HTR-8/SVneo (cell line): ENCODE results near the gene CDK1.
"Not testable (repeated sequence)": the region's sequence is repeated elsewhere in the genome, so short reads cannot be mapped to it uniquely, and the experiment has no call there.

Experiments used
- DNase-seq: peaks from one replicate; pipeline ENCODE4 v3.0.0; 2011; ENCODE audit warnings: low spot score, mixed read lengths; ENCODE audit not compliant: insufficient read length
- FAIRE-seq: peaks from 2 replicates; lab custom pipeline; 2011; peaks lifted over from hg19 to GRCh38; lab: Jason Lieb, UNC

CDK1 gene

DNA sequence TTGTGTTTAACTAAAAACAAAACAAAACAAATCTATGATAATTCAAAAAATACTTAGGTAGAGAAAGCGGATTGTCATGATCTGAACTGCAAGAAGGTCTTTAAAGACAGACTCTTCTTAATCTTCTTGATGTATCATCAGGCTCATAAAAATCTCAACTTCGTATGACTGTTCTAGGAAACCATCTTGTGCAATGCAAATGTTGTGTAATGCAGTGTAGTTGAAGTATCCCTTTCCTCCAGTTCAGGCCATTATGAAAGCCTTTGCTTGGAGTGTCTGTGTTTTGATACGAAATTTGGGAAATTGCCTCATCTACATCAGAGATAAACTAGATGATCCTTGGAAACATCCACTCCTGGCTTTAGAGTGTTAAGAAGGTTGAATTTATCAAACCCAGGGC is 30.9 kb downstream of the CDK1 start:
- FAIRE-seq (no peak), DNase-seq (no peak)

DNA sequence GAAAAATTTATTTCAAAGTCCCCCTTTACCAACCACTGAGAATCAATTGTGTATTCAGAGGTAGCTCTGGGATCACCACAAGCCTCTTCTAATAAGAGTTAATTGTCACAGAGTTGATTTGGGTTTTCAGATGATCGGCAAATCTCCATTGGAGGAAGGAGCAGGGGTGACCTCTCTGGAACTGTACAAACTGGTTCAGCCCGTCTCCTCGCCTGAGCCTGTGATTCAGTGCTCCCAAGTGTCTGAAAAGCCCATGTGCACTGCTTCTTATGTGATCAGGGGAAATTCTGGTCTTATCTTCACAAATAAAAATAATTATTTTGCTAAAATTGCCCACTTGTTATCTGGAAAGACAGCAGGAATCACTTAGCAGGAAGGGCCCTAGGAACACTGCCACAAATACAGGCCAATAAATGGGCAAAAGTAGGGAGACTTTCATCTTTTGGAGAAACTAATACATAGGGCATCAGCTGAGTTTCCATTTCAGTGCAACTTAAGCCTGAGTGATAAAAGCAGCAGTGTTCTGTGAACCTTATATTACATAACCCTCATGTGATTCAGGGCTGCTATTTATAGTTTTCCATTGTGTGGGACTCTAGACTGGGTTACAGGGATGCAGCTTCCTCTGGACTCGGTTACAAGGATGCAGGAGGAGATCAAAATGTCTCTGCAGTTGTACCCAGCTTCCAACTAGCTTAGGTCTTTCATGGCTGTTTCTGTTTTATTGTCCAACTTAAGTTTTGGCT is 32.3 kb downstream of the CDK1 start:
- no peak for DNase-seq
- no peak for FAIRE-seq

DNA sequence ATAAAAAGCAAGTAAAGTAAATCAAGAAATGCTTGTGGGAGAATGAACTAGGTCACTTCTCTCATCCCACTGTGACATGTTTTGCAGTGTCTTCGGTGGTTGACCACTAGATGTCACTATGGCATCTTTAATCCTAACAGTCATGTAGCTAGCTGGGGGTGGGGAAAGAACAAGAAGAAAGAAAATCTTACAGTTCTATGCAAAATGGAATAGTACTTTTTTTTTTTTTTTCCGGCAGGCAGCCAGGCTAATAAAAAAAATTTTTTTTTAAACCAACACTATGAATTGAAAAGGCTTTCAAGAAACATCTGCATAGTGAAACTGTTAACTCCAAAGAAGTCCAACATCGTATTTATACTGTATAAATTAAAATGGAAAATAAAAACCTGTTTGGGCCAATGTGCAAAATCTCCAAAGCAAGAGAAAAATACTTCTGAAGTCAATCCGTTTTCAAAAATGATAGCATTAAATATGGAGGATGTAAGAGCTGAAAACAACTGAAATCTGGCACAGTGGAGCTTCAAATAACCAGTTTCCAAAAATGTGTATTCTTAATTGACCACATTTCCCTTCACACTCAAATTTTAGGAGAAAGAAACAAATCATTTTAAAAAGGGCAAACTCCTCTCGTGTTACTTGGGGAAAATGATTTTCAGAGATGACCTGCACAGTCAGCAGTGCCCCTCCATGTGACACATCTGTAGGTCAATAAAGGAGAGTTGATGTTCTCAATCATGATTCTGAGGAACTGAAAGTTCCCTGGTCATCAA is 38.5 kb downstream of the CDK1 start:
- FAIRE-seq = no peak
- peak; percentile 75 for DNase-seq

DNA sequence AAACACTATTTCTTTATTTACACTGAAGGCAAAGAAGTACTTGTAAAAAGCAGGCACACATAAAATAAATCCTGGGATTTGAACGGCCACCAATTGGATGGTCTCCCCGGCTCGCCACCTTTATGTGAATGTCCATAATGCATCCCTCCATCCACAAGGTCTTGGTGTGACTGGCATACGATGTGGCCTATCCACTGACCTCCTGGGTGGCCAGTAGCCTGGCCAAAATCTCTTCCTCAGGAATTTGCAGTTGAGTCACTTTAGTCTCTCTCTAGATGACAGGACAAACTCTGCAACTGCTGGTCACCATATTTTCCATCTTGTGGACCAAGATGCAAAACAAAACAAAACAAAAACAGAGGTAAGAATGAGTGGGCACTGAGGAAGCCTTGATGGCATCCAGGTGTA is 39.1 kb downstream of the CDK1 start:
- FAIRE-seq (no peak), DNase-seq (no peak)

DNA sequence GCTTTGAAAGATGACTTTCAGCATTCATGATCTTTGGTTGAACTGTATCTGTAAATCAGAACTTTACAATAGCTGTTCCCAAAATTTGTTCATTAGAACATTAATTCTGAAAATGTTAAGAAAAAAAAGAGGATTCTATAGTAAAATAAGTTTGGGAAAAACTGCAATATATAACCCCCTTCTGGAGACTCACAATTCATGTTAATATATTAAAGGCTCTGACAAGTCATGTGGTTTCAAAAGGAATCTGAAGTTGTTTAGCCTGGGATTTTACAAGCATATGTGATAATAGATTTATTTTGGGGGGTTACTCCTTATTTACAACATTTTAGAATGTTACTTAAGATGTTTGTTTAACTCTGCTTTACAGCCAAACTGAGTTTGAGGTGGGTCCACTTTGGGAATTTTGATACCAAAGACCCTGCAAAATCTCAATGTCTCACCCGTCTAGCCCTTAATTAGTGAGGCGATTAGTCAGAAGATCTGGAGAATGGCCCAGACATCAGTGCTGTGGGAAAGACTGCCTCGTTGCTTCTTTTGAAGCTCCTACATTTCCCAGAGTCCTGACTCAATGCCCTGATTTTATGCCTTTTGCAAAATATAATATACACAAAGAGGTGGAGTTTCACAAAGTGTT is 40.0 kb downstream of the CDK1 start:
- FAIRE-seq = no peak

DNA sequence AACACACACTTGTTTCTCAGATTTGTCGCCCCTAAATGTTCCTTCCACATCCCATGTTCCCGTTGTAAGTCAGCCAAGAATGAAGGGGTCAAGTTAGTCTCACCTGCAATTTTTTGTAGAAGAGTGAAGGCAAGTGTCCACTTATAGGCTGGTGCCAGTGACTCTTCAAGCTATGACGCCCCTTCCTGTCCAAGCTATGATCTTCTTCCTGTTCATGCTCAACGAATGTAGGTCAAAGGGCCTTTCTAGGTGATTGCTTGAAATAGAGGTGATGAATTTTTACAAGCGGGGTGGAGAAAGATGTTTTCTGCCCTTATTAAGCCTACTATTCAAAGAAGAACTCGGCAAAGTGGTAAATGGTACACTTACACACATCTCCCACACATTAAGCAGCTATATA is 41.0 kb downstream of the CDK1 start:
- FAIRE-seq (no peak), DNase-seq (no peak)

More for the DNA sequence above, 40.0 kb downstream of the CDK1 start:
- DNase-seq = no peak

DNA sequence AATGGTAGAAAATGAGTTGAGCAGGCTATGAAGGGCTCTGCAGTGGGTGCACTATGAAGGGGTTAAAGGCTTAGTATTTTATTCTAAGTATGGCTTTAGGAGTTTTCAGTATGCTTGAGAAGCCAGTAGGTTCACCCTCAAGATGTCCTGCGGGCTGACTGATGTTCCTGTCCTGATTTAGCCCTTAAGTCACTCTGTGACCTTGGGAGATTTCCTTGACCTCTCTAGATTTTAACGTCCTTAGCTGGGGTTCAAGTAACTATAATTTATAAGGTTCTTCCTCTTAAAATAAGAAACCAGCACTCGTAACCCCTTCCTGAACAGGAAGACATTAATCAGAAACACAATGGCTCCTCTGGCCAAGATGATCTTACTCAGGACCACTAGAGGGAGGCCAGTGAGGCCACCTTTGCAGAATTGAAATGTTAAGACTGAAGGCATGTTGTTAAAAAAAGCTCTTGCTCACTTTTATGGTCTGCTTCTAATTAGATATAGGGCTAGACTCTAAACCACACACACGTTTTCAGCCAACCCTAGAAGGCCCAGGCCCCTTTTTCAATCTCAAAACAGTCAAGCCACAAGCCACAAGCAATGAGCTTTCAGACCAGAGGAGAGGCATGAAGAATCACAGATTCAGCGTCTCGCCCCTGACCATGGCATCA is 41.9 kb downstream of the CDK1 start:
- no peak for DNase-seq
- FAIRE-seq = no peak

DNA sequence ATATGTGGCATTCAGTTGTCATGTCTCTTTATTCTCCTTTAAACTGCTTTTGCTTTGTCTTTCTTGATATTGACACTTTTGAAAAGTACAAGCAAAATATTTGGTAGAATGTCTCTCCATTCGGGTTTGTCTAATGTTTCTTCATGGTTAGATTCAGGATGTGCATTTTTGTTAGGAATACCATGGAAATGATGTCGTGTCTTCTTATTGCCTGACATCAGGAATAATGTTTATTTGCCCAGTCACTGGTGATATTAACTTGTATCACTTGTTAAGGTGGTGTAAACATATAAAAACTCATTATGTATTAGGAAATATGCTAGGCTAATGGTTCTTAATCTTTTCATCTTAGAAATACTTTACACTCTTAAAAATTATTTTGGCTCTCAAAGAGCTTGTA is 43.4 kb downstream of the CDK1 start:
- DNase-seq (no peak), FAIRE-seq (no peak)

DNA sequence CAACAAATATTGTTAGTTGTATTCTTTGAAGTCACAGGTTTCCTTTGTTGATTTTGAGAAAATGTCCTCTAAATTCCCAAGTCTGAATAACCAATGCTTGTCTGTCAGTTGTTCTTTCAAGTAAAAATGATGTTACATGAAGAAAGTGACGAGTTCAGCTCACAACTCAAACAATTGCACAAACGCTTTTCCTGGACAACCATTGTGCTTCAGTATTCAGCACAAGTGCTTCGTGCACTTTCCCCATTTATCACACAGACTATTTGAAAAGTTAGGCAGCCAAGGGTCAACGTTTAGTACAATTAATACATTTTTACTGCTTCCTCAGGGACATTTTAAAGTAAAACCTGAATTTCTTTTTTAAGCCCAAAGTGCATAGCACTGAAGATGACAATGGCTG is 44.5 kb downstream of the CDK1 start:
- FAIRE-seq = no peak

DNA sequence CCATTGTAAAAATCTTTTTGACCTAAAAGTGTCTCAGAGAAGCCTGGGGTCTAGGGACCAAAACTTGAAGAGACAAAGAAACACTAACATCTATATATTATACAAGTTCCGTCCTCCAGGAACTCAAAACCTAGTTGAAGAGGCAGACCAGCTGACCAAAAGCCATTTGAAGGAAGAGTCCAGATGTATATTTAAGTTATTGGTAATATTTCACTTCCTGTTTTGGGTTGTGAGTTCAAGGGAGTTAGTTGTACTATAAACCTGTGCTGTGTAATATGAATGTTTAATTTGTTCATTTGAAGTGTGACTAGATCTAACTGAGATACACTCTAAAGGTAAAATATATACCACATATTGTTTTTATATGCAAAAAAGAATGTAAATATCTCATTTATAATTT is 45.0 kb downstream of the CDK1 start:
- no peak for DNase-seq

More for the DNA sequence above, 44.5 kb downstream of the CDK1 start:
- DNase-seq = no peak

DNA sequence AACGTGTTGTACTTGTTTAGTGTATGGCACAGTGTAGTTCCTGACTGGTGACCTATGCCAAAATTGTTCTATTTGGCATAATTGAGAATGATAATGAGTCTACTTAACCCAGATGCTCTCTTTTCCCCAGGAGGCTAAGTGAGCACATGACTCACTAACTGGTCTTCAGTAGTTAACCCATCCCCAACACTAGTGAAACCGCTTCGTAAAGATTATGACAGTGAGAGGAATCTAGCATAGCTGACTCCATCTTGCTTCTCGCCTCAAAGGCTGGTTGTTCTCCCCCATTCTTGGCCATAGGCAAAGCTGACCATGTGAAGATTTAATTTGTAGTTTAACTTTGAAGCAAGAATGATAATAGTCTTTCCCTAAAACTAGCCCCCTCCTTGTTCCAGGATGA is 47.2 kb downstream of the CDK1 start:
- no peak for DNase-seq
- FAIRE-seq = no peak

More for the DNA sequence above, 45.0 kb downstream of the CDK1 start:
- FAIRE-seq = no peak

DNA sequence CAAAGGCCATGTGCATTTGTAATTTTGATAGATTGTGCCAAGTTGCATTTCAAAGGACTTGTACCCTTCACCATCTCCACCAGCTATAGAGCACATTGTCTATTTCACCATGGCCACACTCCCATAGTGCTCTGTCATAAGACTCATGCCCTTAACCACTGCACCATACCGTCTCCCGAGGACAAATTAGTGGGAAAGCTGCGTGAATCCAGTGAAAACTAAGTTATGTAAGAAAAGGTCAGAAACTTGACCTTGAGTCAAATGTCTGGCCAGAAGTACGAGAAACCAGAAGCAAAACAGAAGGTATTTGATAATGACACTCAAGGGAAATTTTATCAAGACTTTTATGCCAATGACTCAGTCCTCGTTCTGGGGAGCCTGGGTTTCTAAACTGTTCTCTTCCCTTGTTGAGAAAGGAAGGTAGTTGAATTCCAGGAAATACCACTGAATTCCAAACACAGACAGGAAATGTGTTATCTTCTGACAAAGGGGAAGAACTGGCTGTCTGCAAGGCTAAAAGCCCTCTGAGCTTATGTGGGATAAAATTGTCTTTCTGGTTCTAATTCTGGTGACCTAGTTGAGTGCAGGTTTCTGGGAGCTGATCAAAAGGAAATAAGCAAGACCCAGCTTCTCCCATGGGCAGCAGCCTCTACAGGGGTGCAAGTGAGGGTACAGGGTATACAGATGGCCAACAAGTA is 49.7 kb downstream of the CDK1 start:
- FAIRE-seq = no peak
- DNase-seq = peak; percentile 50

DNA sequence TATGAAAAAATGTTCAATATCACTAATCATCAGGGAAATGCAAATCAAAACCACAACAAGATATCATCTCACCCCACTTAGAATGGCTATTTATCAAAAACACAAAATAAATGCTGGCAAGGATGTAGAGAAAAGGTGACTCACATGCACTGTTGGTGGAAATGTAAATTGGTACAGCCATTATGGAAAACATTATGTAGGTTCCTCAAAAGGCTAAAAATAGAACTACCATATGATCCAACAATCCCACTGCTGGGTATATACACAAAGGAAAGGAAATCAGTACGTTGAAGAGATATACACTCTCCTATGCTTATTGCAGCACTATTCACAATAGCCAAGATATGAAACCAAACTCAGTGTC is 50.2 kb downstream of the CDK1 start:
- FAIRE-seq (peak; percentile 20), DNase-seq (no peak)

DNA sequence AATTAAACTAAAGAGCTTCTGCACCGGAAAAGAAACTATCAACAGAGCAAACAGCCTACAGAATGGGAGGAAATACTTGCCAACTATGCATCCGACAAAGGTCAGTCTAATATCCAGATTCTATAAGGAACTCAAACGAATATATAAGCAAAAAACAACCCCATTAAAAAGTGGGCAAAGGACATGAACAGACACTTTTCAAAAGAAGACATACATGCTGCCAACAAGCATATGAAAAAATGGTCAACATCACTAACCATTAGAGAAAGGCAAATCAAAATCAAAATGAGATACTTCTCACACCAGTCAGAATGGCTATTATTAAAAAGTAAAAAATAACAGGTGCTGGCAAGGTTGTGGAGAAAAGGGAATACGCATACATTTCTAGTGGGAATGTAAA is 53.9 kb downstream of the CDK1 start:
- not testable (repeated sequence) for DNase-seq, FAIRE-seq

DNA sequence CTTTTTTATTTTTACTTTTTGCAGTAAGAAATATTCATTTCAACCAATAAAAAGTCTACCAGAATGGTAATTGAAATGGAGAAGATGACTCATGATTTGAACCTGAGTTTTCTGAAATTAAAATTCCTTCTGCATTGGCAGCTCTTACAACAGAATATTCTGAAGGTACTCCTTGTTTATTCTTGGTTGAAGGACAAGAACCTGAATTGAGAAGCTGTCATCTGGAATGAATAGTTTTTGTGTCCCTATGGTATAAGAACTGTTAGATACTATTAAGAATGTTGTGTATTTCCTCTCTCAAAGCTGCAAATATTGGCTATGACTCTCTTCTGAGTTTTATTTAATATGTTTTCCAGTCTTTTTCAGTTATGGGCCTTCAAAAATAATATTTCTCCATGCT is 56.1 kb downstream of the CDK1 start:
- FAIRE-seq (no peak), DNase-seq (no peak)

DNA sequence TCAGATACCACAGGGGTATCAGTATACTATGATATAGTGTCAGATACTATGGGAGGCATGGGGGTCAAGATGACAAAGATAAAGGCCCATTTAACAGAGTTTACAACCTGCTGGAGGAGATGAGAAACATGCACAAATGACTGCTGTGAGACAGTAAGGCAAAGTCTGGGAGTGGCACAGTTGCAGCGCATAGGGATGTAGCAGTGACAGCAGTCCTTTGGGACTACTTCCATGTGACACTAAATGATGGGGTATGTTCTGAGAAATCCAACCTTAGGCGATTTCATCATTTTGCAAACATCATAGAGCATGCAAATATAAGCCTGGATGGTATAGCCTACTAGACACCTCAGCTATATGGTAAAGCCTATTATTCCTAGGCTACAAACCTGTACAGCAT is 56.8 kb downstream of the CDK1 start:
- DNase-seq (no peak), FAIRE-seq (peak; percentile 13)

DNA sequence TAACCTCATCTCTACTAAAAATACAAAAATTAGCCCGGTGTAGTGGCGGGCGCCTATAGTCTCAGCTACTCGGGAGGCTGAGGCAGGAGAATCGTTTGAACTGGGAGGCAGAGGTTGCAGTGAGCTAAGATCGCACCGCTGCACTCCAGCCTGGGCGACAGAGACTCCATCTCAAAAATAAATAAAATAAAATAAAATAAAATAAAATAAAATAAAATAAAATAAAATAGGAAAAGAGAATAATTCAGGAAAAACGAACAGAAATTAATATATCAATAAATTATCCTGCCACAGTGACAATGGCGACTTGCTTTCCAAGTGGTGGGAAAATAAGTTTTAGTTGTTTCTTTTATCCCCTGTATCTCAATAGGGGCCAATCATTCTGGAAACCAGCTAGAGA is 62.9 kb downstream of the CDK1 start:
- DNase-seq, FAIRE-seq: not testable (repeated sequence)

DNA sequence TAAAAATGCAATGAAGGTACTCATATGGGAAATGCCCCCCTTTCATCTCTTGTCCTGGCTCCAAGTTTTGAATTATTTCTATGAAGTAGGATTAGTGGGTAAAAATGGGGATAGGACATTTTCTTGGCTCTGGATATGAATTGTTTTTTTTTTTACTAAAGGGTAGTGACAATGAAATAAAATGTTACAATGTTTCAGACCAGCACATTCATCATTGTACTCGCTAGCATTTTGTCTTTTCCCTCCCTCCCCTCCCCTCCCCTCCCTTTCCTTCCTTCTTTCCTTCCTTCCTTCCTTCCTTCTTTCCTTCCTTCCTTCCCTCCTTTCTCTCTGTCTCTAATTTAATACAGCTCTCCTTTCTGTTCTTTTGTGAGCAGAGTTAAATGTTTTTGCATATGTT is 64.4 kb downstream of the CDK1 start:
- FAIRE-seq = no peak
- DNase-seq = no peak
